ENCODE results near the gene PTPRD.

The PTPRD gene

GRCh38 chr9:8652255-8652654, 1960.5 kb downstream of the PTPRD start:
- Histone ChIP-seq H3K4me3 (ENCODE audit: low read depth, low read length) (no peak overlapping the region), H3K27ac (ENCODE audit: extremely low read depth, low read depth, low read length) (no peak overlapping the region), H3K4me1 (ENCODE audit: control insufficient read depth, insufficient read depth, low read length) (no peaks in the 10 kb centered on the region), H3K9me3 (ENCODE audit: control insufficient read depth, insufficient read depth, low read depth, low read length) (no peaks in the 10 kb centered on the region), H3K36me3 (ENCODE audit: control insufficient read depth in 2 of 2, insufficient read depth in 1 of 2, low read length in 2 of 2) (no peaks in the 10 kb centered on the region)
- TF ChIP-seq ZBTB7A (tag by site-specific recombination; IDR thresholded peaks at IDR 0.05; ENCODE audit: low read depth) (no peak), PRDM2 (tag by site-specific recombination; IDR thresholded peaks at IDR 0.05; ENCODE audit: borderline replicate concordance) (no peak), OVOL3 (tag by site-specific recombination; IDR thresholded peaks at IDR 0.05) (no peak), KLF8 (tag by site-specific recombination; IDR thresholded peaks at IDR 0.05) (no peak), ZSCAN5A (tag by site-specific recombination; IDR thresholded peaks at IDR 0.05) (no peak), ZBTB48 (tag by site-specific recombination; IDR thresholded peaks at IDR 0.05) (no peak), ZNF26 (tag by site-specific recombination; IDR thresholded peaks at IDR 0.05) (no peak), HIC1 (tag by site-specific recombination; IDR thresholded peaks at IDR 0.05) (no peak), GLIS2 (tag by site-specific recombination; IDR thresholded peaks at IDR 0.05) (no peak), ZNF398 (tag by site-specific recombination; IDR thresholded peaks at IDR 0.05) (no peak)
- TF ChIP-seq, protein P1, sequence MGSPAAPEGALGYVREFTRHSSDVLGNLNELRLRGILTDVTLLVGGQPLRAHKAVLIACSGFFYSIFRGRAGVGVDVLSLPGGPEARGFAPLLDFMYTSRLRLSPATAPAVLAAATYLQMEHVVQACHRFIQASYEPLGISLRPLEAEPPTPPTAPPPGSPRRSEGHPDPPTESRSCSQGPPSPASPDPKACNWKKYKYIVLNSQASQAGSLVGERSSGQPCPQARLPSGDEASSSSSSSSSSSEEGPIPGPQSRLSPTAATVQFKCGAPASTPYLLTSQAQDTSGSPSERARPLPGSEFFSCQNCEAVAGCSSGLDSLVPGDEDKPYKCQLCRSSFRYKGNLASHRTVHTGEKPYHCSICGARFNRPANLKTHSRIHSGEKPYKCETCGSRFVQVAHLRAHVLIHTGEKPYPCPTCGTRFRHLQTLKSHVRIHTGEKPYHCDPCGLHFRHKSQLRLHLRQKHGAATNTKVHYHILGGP (tag by site-specific recombination; IDR thresholded peaks at IDR 0.05) = no peak
- TF ChIP-seq, protein P2, sequence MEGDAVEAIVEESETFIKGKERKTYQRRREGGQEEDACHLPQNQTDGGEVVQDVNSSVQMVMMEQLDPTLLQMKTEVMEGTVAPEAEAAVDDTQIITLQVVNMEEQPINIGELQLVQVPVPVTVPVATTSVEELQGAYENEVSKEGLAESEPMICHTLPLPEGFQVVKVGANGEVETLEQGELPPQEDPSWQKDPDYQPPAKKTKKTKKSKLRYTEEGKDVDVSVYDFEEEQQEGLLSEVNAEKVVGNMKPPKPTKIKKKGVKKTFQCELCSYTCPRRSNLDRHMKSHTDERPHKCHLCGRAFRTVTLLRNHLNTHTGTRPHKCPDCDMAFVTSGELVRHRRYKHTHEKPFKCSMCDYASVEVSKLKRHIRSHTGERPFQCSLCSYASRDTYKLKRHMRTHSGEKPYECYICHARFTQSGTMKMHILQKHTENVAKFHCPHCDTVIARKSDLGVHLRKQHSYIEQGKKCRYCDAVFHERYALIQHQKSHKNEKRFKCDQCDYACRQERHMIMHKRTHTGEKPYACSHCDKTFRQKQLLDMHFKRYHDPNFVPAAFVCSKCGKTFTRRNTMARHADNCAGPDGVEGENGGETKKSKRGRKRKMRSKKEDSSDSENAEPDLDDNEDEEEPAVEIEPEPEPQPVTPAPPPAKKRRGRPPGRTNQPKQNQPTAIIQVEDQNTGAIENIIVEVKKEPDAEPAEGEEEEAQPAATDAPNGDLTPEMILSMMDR (tag by site-specific recombination; IDR thresholded peaks at IDR 0.05) = no peak
- ChIA-PET POLR2A (interaction anchor here (0.6 kb wide), 1 partner anchor 103 kb away, joined by 4 read pairs; no protein-coding TSS in a partner anchor), CTCF (interaction anchor here (0.6 to 0.7 kb wide), 3 partner anchors 32 to 1553 kb away, joined by 3 to 6 read pairs (median 6); no protein-coding TSS in a partner anchor)
